ENCODE results near the gene NKTR. TPM values are rescaled to one million over a fixed set of nuclear protein-coding genes. Genes with fewer than 3 reads are reported as not detected.

NKTR gene
- total and polyA plus RNA-seq, 2 experiments from 2014 or later = 81.3 to 117 TPM

GRCh38 chr3:42589382-42590109 is 10.9 kb upstream of the NKTR start:
- H3K4me2 ChIP-seq = peak overlapping the region; percentile 72
- H3F3A ChIP-seq (replicated peaks; ENCODE audit: low read depth) = peaks cover 9% of the 10 kb centered on the region
- ATAC-seq (no peak), DNase-seq (ENCODE audit: low spot score) (no peak)
- 0 out of 2 replicates have a peak, but pooled peaks cover 4% of the 10 kb centered on the region for H3K9me2 ChIP-seq (ENCODE audit: insufficient read depth)
- Mint-ChIP-seq H3K4me1 (peaks cover 49% of the 10 kb centered on the region), H3K27ac (peak overlapping the region; percentile 98; the same call in 1 of the 2 replicates), H3K36me3 (ENCODE audit: low read depth) (peaks cover 48% of the 10 kb centered on the region), H3K27me3 (ENCODE audit: insufficient read depth, low read depth, poor library complexity) (peaks cover 19% of the 10 kb centered on the region), H3K4me3 (peak overlapping the region; percentile 95), H3K9me3 (no peaks in the 10 kb centered on the region; the same call in 2 of the 3 replicates)
- no peaks in the 10 kb centered on the region for H3K27me3 ChIP-seq (ENCODE audit: insufficient read depth)
- peaks cover 42% of the 10 kb centered on the region for H3K4me1 ChIP-seq (ENCODE audit: insufficient read depth)
- H3K4me3 ChIP-seq = peak overlapping the region; percentile 82
- no peaks in the 10 kb centered on the region; the same call in 1 of the 2 replicates for H3K36me3 ChIP-seq (ENCODE audit: insufficient read depth)
- TF ChIP-seq ZNF331 (CRISPR knock-in tag; IDR thresholded peaks at IDR 0.05; ENCODE audit: low read depth) (no peak), POLR2AphosphoS5 (IDR thresholded peaks at IDR 0.05; ENCODE audit: low read depth) (no peak), CTCF (conservative IDR thresholded peaks at IDR 0.05; ENCODE audit: low read depth in 2 of 2) (no peak)
- peaks cover 30% of the 10 kb centered on the region for H3K79me2 ChIP-seq (replicated peaks; ENCODE audit: insufficient read depth)
- 0 out of 2 replicates have a peak overlapping the region, but pooled peaks have one; percentile 44 for H2AFZ ChIP-seq
- H3K27ac ChIP-seq (ENCODE audit: low read depth) = peak overlapping the region; percentile 86
- peaks cover 6% of the 10 kb centered on the region; the same call in 1 of the 2 replicates for H4K20me1 ChIP-seq (replicated peaks; ENCODE audit: insufficient read depth)

- Histone ChIP-seq H3K4me2 (peak overlapping the region; percentile 94), H3K27me3 (ENCODE audit: insufficient read depth) (no peaks in the 10 kb centered on the region), H3K36me3 (ENCODE audit: insufficient read depth) (peaks cover 10% of the 10 kb centered on the region; the same call in 1 of the 2 replicates), H2AFZ (no peak overlapping the region), H3K27ac (ENCODE audit: low read depth) (peak overlapping the region; percentile 64; the same call in 1 of the 2 replicates), H4K20me1 (replicated peaks; ENCODE audit: insufficient read depth) (peaks cover 6% of the 10 kb centered on the region; the same call in 1 of the 2 replicates), H3K4me1 (ENCODE audit: insufficient read depth) (peaks cover 47% of the 10 kb centered on the region), H3K79me2 (replicated peaks; ENCODE audit: insufficient read depth) (peaks cover 40% of the 10 kb centered on the region), H3K4me3 (peak overlapping the region; percentile 82), H3F3A (replicated peaks; ENCODE audit: low read depth) (peaks cover 9% of the 10 kb centered on the region), H3K9me2 (ENCODE audit: insufficient read depth) (no peaks in the 10 kb centered on the region)
- H3K9me3 Mint-ChIP-seq = no peaks in the 10 kb centered on the region; the same call in 2 of the 3 replicates
- no peak for TF ChIP-seq EZH2 (IDR thresholded peaks at IDR 0.05; ENCODE audit: low read depth, unreplicated experiment)
- TF ChIP-seq ETS1 (IDR thresholded peaks at IDR 0.05) = no peak
- no peak for TF ChIP-seq ZNF331 (CRISPR knock-in tag; IDR thresholded peaks at IDR 0.05; ENCODE audit: low read depth)
- no peak for TF ChIP-seq CTCF (conservative IDR thresholded peaks at IDR 0.05; ENCODE audit: low read depth in 2 of 2)
- TF ChIP-seq CREB1 (CRISPR knock-in tag; IDR thresholded peaks at IDR 0.05; ENCODE audit: low read depth) = no peak
- no peak for TF ChIP-seq NANOG (IDR thresholded peaks at IDR 0.05; ENCODE audit: borderline replicate concordance)
- TF ChIP-seq POLR2AphosphoS5 (IDR thresholded peaks at IDR 0.05; ENCODE audit: low read depth) = no peak
- H3K27ac Mint-ChIP-seq = peak overlapping the region; percentile 98
- H3K36me3 Mint-ChIP-seq (ENCODE audit: low read depth) = peaks cover 47% of the 10 kb centered on the region
- peaks cover 47% of the 10 kb centered on the region for H3K4me1 Mint-ChIP-seq
- peaks cover 17% of the 10 kb centered on the region for H3K27me3 Mint-ChIP-seq (ENCODE audit: insufficient read depth, low read depth, poor library complexity)
- ATAC-seq = peak; percentile 22
- peak; percentile 46 for DNase-seq (ENCODE audit: low spot score)
- H3K4me3 Mint-ChIP-seq = peak overlapping the region; percentile 95
These were observed 9.3 kb upstream of the NKTR start for GRCh38 chr3:42590989-42591756.

All from GM23338 (cell line).